K562 (cell line): ENCODE data around the gene TSR3. TPM values are rescaled to one million over a fixed set of nuclear protein-coding genes. Genes with fewer than 3 reads are reported as not detected.

Experiments
- ATAC-seq: fragments of 200-7000 bp; cut with Tn5 transposase; 3 replicates; pipeline ENCODE4 v1.9.1; 2020; ENCODE audit warnings: moderate library complexity
- BruUV-seq: library from RNA; stranded (reverse); fragments of 400-500 nt; replicated peaks from 2 replicates; lab custom pipeline; 2021; lab: Mats Ljungman, UMichigan
- CTCF ChIA-PET: fragments of 300-600 bp; formaldehyde crosslinking; extraction: SDS; loops from one replicate; lab custom pipeline; 2021; ENCODE audit warnings: low intra/inter-chr PET ratio; lab: Yijun Ruan, JAX
- POLR2A ChIA-PET: fragments of 300-600, 350-650 bp; sonication (Branson Sonifier 250); formaldehyde crosslinking; extraction: SDS; loops from one replicate; lab custom pipeline; 2021; ENCODE audit warnings: antibody characterized with exemption, inconsistent platforms; lab: Yijun Ruan, JAX
- DNase-seq, 4 experiments: peaks; one replicate each; pipeline versions ENCODE4 v3.0.0 to v3.0.0-alpha.2; 2011 to 2018; ENCODE audit warnings: low spot score in 3 of 4, mixed read lengths in 3 of 4; ENCODE audit errors: extremely low read depth in 1 of 4
- FAIRE-seq: peaks from 2 replicates; lab custom pipeline; 2011; peaks lifted over from hg19 to GRCh38; lab: Jason Lieb, UNC
- H2AFZ ChIP-seq: 2 replicates; pipeline ENCODE4 v1.6.0; 2011; ENCODE audit warnings: low read depth, low read length, control low read depth, inconsistent platforms
- H3K27ac ChIP-seq: fragments of 200-600 bp; 3 replicates; pipeline ENCODE4 v1.8.0; 2011; ENCODE audit warnings: low read depth, mild to moderate bottlenecking, control low read depth, inconsistent platforms, low read length, moderate library complexity, mixed read lengths; ENCODE audit errors: extremely low read depth
- H3K27me3 ChIP-seq, 2 experiments: fragments of 300-600 bp in 1 of 2; 2 replicates in 1 of 2; 3 replicates in 1 of 2; pipeline versions ENCODE4 v1.6.0 to v1.8.0; 2011; ENCODE audit warnings: inconsistent platforms in 2 of 2, low read length in 2 of 2, mild to moderate bottlenecking in 1 of 2, mixed read lengths in 1 of 2, moderate library complexity in 1 of 2; ENCODE audit not compliant: control insufficient read depth in 2 of 2, insufficient read depth in 2 of 2
- H3K36me3 ChIP-seq: fragments of 300-600 bp; 3 replicates; pipeline ENCODE4 v1.8.0; 2011; ENCODE audit warnings: mild to moderate bottlenecking, low read length, inconsistent platforms; ENCODE audit not compliant: control insufficient read depth, insufficient read depth
- H3K4me1 ChIP-seq, 2 experiments: fragments of 200-600 bp in 1 of 2; replicated peaks in 1 of 2; 2 replicates in 1 of 2; 3 replicates in 1 of 2; pipeline versions ENCODE4 v1.5.1 to v1.8.0; 2011; ENCODE audit warnings: inconsistent platforms in 2 of 2, low read length in 2 of 2, mild to moderate bottlenecking in 1 of 2, mixed read lengths in 1 of 2, moderate library complexity in 1 of 2; ENCODE audit not compliant: control insufficient read depth in 2 of 2, insufficient read depth in 2 of 2
- H3K4me2 ChIP-seq: 2 replicates; pipeline ENCODE4 v1.6.1; 2011; ENCODE audit warnings: low read length, control low read depth, inconsistent platforms, mixed read lengths; ENCODE audit not compliant: insufficient read depth
- H3K4me3 ChIP-seq: fragments of 200-600 bp; sonication (generic), shearing (Covaris generic); 2 replicates; pipeline ENCODE4 v1.5.1; 2016; ENCODE audit warnings: control low read depth, inconsistent platforms
- H3K79me2 ChIP-seq: fragments of 200-600 bp; 3 replicates; pipeline ENCODE4 v1.8.0; 2011; ENCODE audit warnings: low read length, inconsistent platforms; ENCODE audit not compliant: control insufficient read depth, insufficient read depth
- H3K9ac ChIP-seq, 2 experiments: 2 replicates each; pipeline versions ENCODE4 v1.6.0 to v1.6.1; 2011; ENCODE audit warnings: low read depth in 2 of 2, low read length in 2 of 2, control low read depth in 1 of 2, inconsistent platforms in 1 of 2, mild to moderate bottlenecking in 1 of 2, mixed read lengths in 1 of 2; ENCODE audit not compliant: insufficient read depth in 1 of 2
- H3K9me1 ChIP-seq: one replicate; pipeline ENCODE4 v1.6.0; 2011; ENCODE audit warnings: inconsistent platforms, mild to moderate bottlenecking, low read length, moderate library complexity; ENCODE audit not compliant: control insufficient read depth, insufficient read depth
- H3K9me3 ChIP-seq: replicated peaks from 2 replicates; pipeline ENCODE4 v1.5.1; 2011; ENCODE audit warnings: low read depth, low read length, inconsistent platforms; ENCODE audit not compliant: control insufficient read depth, insufficient read depth
- H4K20me1 ChIP-seq: replicated peaks from 2 replicates; pipeline ENCODE4 v1.6.1; 2011; ENCODE audit warnings: low read length, inconsistent platforms, mixed read lengths; ENCODE audit not compliant: control insufficient read depth, insufficient read depth
- ELF2 ChIP-seq: fragments of 250-450 bp; sonication (Bioruptor Pico); IDR thresholded peaks from 2 replicates; pipeline ENCODE4 v1.5.0; 2021; ENCODE audit warnings: mild to moderate bottlenecking
- ELF4 ChIP-seq: fragments of 450-650 bp; formaldehyde crosslinking; IDR thresholded peaks from 2 replicates; pipeline ENCODE4 v1.4.0; 2022; ENCODE audit warnings: missing genetic modification characterization
- ESRRB ChIP-seq: fragments of 250-450 bp; sonication (Bioruptor Pico); IDR thresholded peaks from 2 replicates; pipeline ENCODE4 v1.5.0; 2020; ENCODE audit warnings: mild to moderate bottlenecking, moderate library complexity, borderline replicate concordance
- ETV5 ChIP-seq: sonication (generic); formaldehyde crosslinking; IDR thresholded peaks from 2 replicates; pipeline ENCODE4 v1.4.0; 2020; ENCODE audit warnings: low read depth, mild to moderate bottlenecking, missing genetic modification reagents
- HCFC1 ChIP-seq: IDR thresholded peaks from 2 replicates; pipeline ENCODE4 v1.6.1; 2012; ENCODE audit warnings: low read depth, low read length, improper control_type of control experiment
- IRF2 ChIP-seq: sonication (generic); formaldehyde crosslinking; IDR thresholded peaks from 2 replicates; pipeline ENCODE4 v1.8.1; 2022; ENCODE audit warnings: mild to moderate bottlenecking, missing genetic modification reagents
- LARP7 ChIP-seq: fragments of 450-650 bp; IDR thresholded peaks from 2 replicates; pipeline ENCODE4 v1.6.1; 2016
- MED1 ChIP-seq: sonication (generic); formaldehyde crosslinking; IDR thresholded peaks from 2 replicates; pipeline ENCODE4 v1.8.1; 2023; ENCODE audit warnings: missing genetic modification reagents, borderline replicate concordance
- NFRKB ChIP-seq: fragments of 450-650 bp; IDR thresholded peaks from 2 replicates; pipeline ENCODE4 v1.6.1; 2016; ENCODE audit warnings: low read depth
- PHB ChIP-seq: fragments of 250-450 bp; sonication (Bioruptor Pico); IDR thresholded peaks from 2 replicates; pipeline ENCODE4 v1.5.0; 2021
- POLR2AphosphoS2 ChIP-seq: IDR thresholded peaks from 2 replicates; pipeline ENCODE4 v1.6.1; 2012; ENCODE audit warnings: low read length, improper control_type of control experiment
- SRSF1 ChIP-seq: fragments of 200-400 bp; formaldehyde crosslinking; IDR thresholded peaks from 2 replicates; pipeline ENCODE4 v1.6.1; 2017; ENCODE audit warnings: mild to moderate bottlenecking, low read depth, low read length, moderate library complexity
- SRSF9 ChIP-seq: fragments of 200-400 bp; formaldehyde crosslinking; IDR thresholded peaks from 2 replicates; pipeline ENCODE4 v1.6.1; 2017; ENCODE audit warnings: low read depth, low read length, borderline replicate concordance
- ZNF445 ChIP-seq: fragments of 250-450 bp; sonication (Bioruptor Pico); IDR thresholded peaks from 2 replicates; pipeline ENCODE4 v1.4.0; 2020; ENCODE audit warnings: low read depth, mild to moderate bottlenecking, moderate library complexity
- WGBS: fragments of 100-300 bp; shearing (Covaris generic); methylation state at CpG from one replicate; pipeline ENCODE4 v1.1.6; 2016; ENCODE audit warnings: low coverage, mixed read lengths; ENCODE audit not compliant: insufficient coverage; ENCODE audit errors: missing lambda C conversion rate; 5-methylcytosine and 5-hydroxymethylcytosine counted together
- in situ Hi-C: fragments of 300-500 bp; cut with MboI; formaldehyde crosslinking; loops from 4 replicates; pipeline ENCODE4 v1.15.0; 2018; ENCODE audit warnings: inconsistent platforms, mixed read lengths
- intact Hi-C: fragments of 100-400 bp; cut with micrococcal nuclease; formaldehyde crosslinking; loops from 2 replicates; pipeline ENCODE4 v1.14.2; 2022
- polyA plus RNA-seq, 8 experiments: library from polyadenylated mRNA; depleted of rRNA in 4 of 8; stranded (reverse) in 5 of 8; unstranded in 3 of 8; fragments of >200 nt; fragmentation: Nextera tagmentation in 2 of 8; fragmentation: Illumina TruSeq in 1 of 8; extraction: Ambion mirVana in 2 of 8; extraction: Trizol in 1 of 8; gene quantifications; 2 replicates each; pipeline versions ENCODE4 v1.2.1 to v1.2.3, GENCODE V29; 2011 to 2014; ENCODE audit warnings: inconsistent platforms in 1 of 8, missing spikeins in 1 of 8
- total RNA-seq, 7 experiments: library from RNA; depleted of rRNA in 6 of 7; stranded (reverse); fragments of >200 nt in 6 of 7; fragmentation: Illumina TruSeq in 2 of 7; extraction: Trizol in 2 of 7; gene quantifications; 2 replicates each; pipeline versions ENCODE4 v1.2.1 to v1.2.3, GENCODE V29; 2011 to 2021; ENCODE audit warnings: low replicate concordance in 1 of 7
- TF ChIP-seq, protein P1 (sequence below), 2 experiments: fragments of 450-650 bp; conservative IDR thresholded peaks; 2 replicates each; pipeline ENCODE4 v1.6.1; 2017; ENCODE audit warnings: mild to moderate bottlenecking in 2 of 2, moderate library complexity in 2 of 2

Gene TSR3
- total and polyA plus RNA-seq, 9 of the 15 experiments (the other 6 are each of a cell fraction or from before 2014, with no cell fraction given): 1.5 to 74.8 (median 16.5) TPM

GRCh38 chr16:1351215-1351581 lies 480 bp downstream of the TSR3 start:
- peak overlapping the region; percentile 80 to 93 for H3K9ac ChIP-seq
- H3K79me2 ChIP-seq: peaks cover 46% of the 10 kb centered on the region
- peak overlapping the region; percentile 84 for H2AFZ ChIP-seq
- H3K9me3 ChIP-seq: no peaks in the 10 kb centered on the region
- peaks cover 22% of the 10 kb centered on the region; the same call in 1 of the 3 replicates for H3K36me3 ChIP-seq
- FAIRE-seq (no peak), DNase-seq (no peak), ATAC-seq (peak; percentile 24)
- peak overlapping the region; percentile 99 for H3K4me3 ChIP-seq
- ChIA-PET CTCF (no interaction called here), POLR2A (interaction anchor here (0.6 to 1.6 kb wide), 3 partner anchors 27 to 374 kb away, joined by 3 to 5 read pairs (median 3); no protein-coding TSS in a partner anchor)
- no peaks in the 10 kb centered on the region for H3K27me3 ChIP-seq
- intact Hi-C loops: no loop called here
- in situ Hi-C loops: no loop called here
- no TSS peak for BruUV-seq
- peaks cover 4% of the 10 kb centered on the region for H4K20me1 ChIP-seq
- H3K4me2 ChIP-seq: peak overlapping the region; percentile 80
- peak overlapping the region; percentile 49; the same call in 2 of the 3 replicates for H3K27ac ChIP-seq
- 2% methylated on average over 35 of the region's 35 CpGs for WGBS
- H3K9me1 ChIP-seq: no peaks in the 10 kb centered on the region
- peaks cover 4 to 87% of the 10 kb centered on the region in 2 experiments; a peak in 3 of 5 replicates for H3K4me1 ChIP-seq
- TF ChIP-seq POLR2AphosphoS2: no peak
- no peak for TF ChIP-seq ZNF445 (CRISPR knock-in tag)
- TF ChIP-seq, protein P1, sequence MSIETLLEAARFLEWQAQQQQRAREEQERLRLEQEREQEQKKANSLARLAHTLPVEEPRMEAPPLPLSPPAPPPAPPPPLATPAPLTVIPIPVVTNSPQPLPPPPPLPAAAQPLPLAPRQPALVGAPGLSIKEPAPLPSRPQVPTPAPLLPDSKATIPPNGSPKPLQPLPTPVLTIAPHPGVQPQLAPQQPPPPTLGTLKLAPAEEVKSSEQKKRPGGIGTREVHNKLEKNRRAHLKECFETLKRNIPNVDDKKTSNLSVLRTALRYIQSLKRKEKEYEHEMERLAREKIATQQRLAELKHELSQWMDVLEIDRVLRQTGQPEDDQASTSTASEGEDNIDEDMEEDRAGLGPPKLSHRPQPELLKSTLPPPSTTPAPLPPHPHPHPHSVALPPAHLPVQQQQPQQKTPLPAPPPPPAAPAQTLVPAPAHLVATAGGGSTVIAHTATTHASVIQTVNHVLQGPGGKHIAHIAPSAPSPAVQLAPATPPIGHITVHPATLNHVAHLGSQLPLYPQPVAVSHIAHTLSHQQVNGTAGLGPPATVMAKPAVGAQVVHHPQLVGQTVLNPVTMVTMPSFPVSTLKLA (conservative IDR thresholded peaks at IDR 0.05): peak in 1 of 2 experiments; percentile 22; a peak in 1 of 4 replicates
- no peak for TF ChIP-seq MED1 (CRISPR knock-in tag)
- no peak for TF ChIP-seq ELF4 (CRISPR knock-in tag)
- TF ChIP-seq SRSF9: no peak
- TF ChIP-seq IRF2 (CRISPR knock-in tag): no peak
- 0 out of 2 replicates have a peak, but pooled peaks have one; percentile 6 for TF ChIP-seq ETV5 (CRISPR knock-in tag)
- no peak for TF ChIP-seq HCFC1
- TF ChIP-seq ESRRB (CRISPR knock-in tag): no peak
- no peak for TF ChIP-seq SRSF1
- no peak for TF ChIP-seq PHB (CRISPR knock-in tag)
- TF ChIP-seq NFRKB: no peak
- no peak for TF ChIP-seq ELF2 (CRISPR knock-in tag)
- TF ChIP-seq LARP7: no peak
